CD8-positive, alpha-beta memory T cell (primary cell): ENCODE data around the gene CYP46A1. TPM values are rescaled to one million over a fixed set of nuclear protein-coding genes. Genes with fewer than 3 reads are reported as not detected.

Experiments used
- CTCF ChIA-PET: fragments of 350-600 bp; sonication (Branson Sonifier 250); formaldehyde crosslinking; loops from one replicate; lab custom pipeline; 2021; ENCODE audit warnings: antibody characterized with exemption; lab: Charles Lee
- POLR2A ChIA-PET: fragments of 350-600 bp; sonication (Branson Sonifier 250); formaldehyde crosslinking; loops from one replicate; lab custom pipeline; 2021; ENCODE audit warnings: antibody characterized with exemption; lab: Charles Lee
- DNase-seq, 5 donors: peaks; one replicate each; pipeline versions ENCODE4 v3.0.0 to v3.0.0-alpha.2; 2020 to 2022; ENCODE audit warnings: mixed read lengths in 1 of 5
- H3K27ac ChIP-seq: one replicate; pipeline ENCODE4 v1.7.0; 2013; ENCODE audit warnings: low read depth, mild to moderate bottlenecking, low read length, moderate library complexity
- H3K27me3 ChIP-seq: 2 replicates; pipeline ENCODE4 v1.7.0; 2013; ENCODE audit warnings: low read length, mild to moderate bottlenecking; ENCODE audit not compliant: insufficient read depth, poor library complexity, severe bottlenecking
- H3K36me3 ChIP-seq: 2 replicates; pipeline ENCODE4 v1.7.0; 2013; ENCODE audit warnings: mild to moderate bottlenecking, low read length, moderate library complexity; ENCODE audit not compliant: insufficient read depth
- H3K4me1 ChIP-seq: 2 replicates; pipeline ENCODE4 v1.7.0; 2013; ENCODE audit warnings: mild to moderate bottlenecking, low read length, moderate library complexity; ENCODE audit not compliant: insufficient read depth
- H3K4me3 ChIP-seq: 2 replicates; pipeline ENCODE4 v1.7.0; 2013; ENCODE audit warnings: mild to moderate bottlenecking, low read length
- H3K9me3 ChIP-seq: 2 replicates; pipeline ENCODE4 v1.7.0; 2013; ENCODE audit warnings: mild to moderate bottlenecking, low read length
- H3K27ac Mint-ChIP-seq, 8 donors: one replicate each; pipeline ENCODE4 v1.8.0; 2020 to 2021; ENCODE audit warnings: mixed read lengths in 8 of 8, mild to moderate bottlenecking in 6 of 8, inconsistent platforms in 3 of 8, moderate library complexity in 3 of 8
- H3K27me3 Mint-ChIP-seq, 2 donors: one replicate each; pipeline ENCODE4 v1.8.0; 2020 to 2021; ENCODE audit warnings: mixed read lengths in 2 of 2, mild to moderate bottlenecking in 1 of 2, moderate library complexity in 1 of 2
- H3K36me3 Mint-ChIP-seq, 3 donors: one replicate each; pipeline ENCODE4 v1.8.0; 2020 to 2021; ENCODE audit warnings: mixed read lengths in 3 of 3, inconsistent platforms in 1 of 3, mild to moderate bottlenecking in 1 of 3
- H3K4me1 Mint-ChIP-seq, 3 donors: one replicate each; pipeline ENCODE4 v1.8.0; 2020 to 2021; ENCODE audit warnings: mixed read lengths in 3 of 3, inconsistent platforms in 1 of 3, mild to moderate bottlenecking in 1 of 3
- H3K4me3 Mint-ChIP-seq, 7 donors: one replicate each; pipeline ENCODE4 v1.8.0; 2020 to 2021; ENCODE audit warnings: mixed read lengths in 7 of 7, mild to moderate bottlenecking in 6 of 7, moderate library complexity in 4 of 7, inconsistent platforms in 2 of 7
- H3K9me3 Mint-ChIP-seq, 5 donors: one replicate each; pipeline ENCODE4 v1.8.0; 2020 to 2022; ENCODE audit warnings: mixed read lengths in 5 of 5, mild to moderate bottlenecking in 3 of 5, moderate library complexity in 2 of 5, inconsistent platforms in 1 of 5
- polyA plus RNA-seq: library from polyadenylated mRNA; unstranded; fragments of 300-500 nt; fragmentation: Illumina TruSeq; gene quantifications from one replicate; pipeline ENCODE4 v1.2.3, GENCODE V29; 2021
- total RNA-seq, 2 experiments: library from RNA; stranded (reverse); gene quantifications; one replicate each; pipeline ENCODE4 v1.2.3, GENCODE V29; 2021

CYP46A1 gene
- total and polyA plus RNA-seq, 3 experiments from 2014 or later: 0.07 to 0.20 TPM; not detected in 1

DNA sequence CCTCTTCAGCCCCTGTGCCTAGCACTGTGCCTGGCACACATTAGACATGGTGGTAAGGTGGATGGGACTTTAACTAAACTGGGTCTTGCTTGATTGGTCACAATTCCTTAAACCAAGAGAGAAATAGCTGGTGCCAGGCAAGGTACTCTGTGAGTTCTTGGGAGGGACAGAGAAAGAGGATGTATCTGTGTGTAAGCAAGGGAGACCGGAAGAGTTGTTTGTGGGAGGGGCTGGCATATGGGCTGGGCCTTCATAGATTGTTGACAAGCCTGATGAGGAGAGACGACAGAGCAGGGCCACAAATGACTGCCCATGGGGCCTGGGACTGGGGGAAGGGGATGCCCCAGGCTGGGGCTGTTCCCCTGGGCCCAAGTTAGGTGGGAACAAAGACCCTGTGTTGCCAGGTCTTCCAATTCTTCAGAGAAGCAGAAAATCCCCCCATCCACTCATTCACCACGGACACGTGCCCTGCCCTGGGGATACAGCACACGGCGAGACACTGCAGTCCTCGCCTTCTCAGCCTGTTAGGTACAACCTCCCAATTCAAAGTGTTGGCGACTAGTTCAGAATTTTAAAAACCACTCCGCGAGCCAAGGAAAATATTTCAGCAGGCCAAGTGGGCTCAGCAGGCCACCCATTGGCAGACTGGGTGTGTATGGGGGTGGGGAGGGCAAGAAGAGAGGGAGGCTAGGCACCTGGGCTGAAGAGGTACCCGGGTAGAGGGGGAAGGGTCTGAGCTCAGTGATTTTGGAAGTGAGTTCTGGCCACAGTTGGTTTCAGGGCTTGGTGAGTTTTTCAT lies 11.4 kb upstream of the CYP46A1 start:
- ChIA-PET POLR2A (no interaction called here), CTCF (interaction anchor here (0.8 to 1.5 kb wide), 2 partner anchors 10 to 11 kb away, joined by 3 to 4 read pairs; partner anchors contain the start of gene CYP46A1)
- no peaks in the 10 kb centered on the region for H3K27me3 ChIP-seq
- peaks cover 18 to 35% (median 19%) of the 10 kb centered on the region in 3 donors for H3K4me1 Mint-ChIP-seq
- H3K4me3 Mint-ChIP-seq: peak overlapping the region in 3 of 7 donors; percentile 38 to 54 (median 46)
- H3K36me3 ChIP-seq: no peaks in the 10 kb centered on the region
- no peaks in the 10 kb centered on the region for H3K9me3 ChIP-seq
- peaks cover 0 to 5% (median 0%) of the 10 kb centered on the region in 3 donors for H3K36me3 Mint-ChIP-seq
- peak in 2 of 5 donors; percentile 22 to 47 for DNase-seq
- peaks cover 21% of the 10 kb centered on the region for H3K4me1 ChIP-seq
- H3K27ac Mint-ChIP-seq: peak overlapping the region in 6 of 8 donors; percentile 18 to 91 (median 74)
- H3K4me3 ChIP-seq: no peak overlapping the region
- peaks cover 8 to 12% of the 10 kb centered on the region in 2 donors for H3K27me3 Mint-ChIP-seq
- H3K9me3 Mint-ChIP-seq: peaks cover 0 to 2% (median 0%) of the 10 kb centered on the region in 5 donors
- no peak overlapping the region for H3K27ac ChIP-seq

GRCh38 chr14:99673305-99674063 lies 10.6 kb upstream of the CYP46A1 start:
- peak in 1 of 5 donors; percentile 26 for DNase-seq
- peak overlapping the region in 1 of 8 donors; percentile 75 for H3K27ac Mint-ChIP-seq
- H3K9me3 Mint-ChIP-seq: peaks cover 0 to 6% (median 4%) of the 10 kb centered on the region in 5 donors
- no peaks in the 10 kb centered on the region for H3K9me3 ChIP-seq
- H3K4me1 Mint-ChIP-seq: peaks cover 18 to 35% (median 19%) of the 10 kb centered on the region in 3 donors
- H3K27me3 ChIP-seq: no peaks in the 10 kb centered on the region
- peaks cover 21% of the 10 kb centered on the region for H3K4me1 ChIP-seq
- ChIA-PET POLR2A (no interaction called here), CTCF (interaction anchor here (0.8 to 1.5 kb wide), 3 partner anchors 9 to 11 kb away, joined by 3 to 4 read pairs (median 3); partner anchors contain the start of gene CYP46A1)
- H3K36me3 Mint-ChIP-seq: peaks cover 0 to 5% (median 0%) of the 10 kb centered on the region in 3 donors
- H3K4me3 ChIP-seq: no peak overlapping the region
- peaks cover 8 to 12% of the 10 kb centered on the region in 2 donors for H3K27me3 Mint-ChIP-seq
- H3K27ac ChIP-seq: no peak overlapping the region
- no peak overlapping the region for H3K4me3 Mint-ChIP-seq
- H3K36me3 ChIP-seq: no peaks in the 10 kb centered on the region

- H3K4me3 Mint-ChIP-seq: no peak overlapping the region
- peaks cover 18 to 35% (median 19%) of the 10 kb centered on the region in 3 donors for H3K4me1 Mint-ChIP-seq
- no peak overlapping the region for H3K27ac Mint-ChIP-seq
- H3K36me3 ChIP-seq: no peaks in the 10 kb centered on the region
- no peak overlapping the region for H3K4me3 ChIP-seq
- no peak overlapping the region for H3K27ac ChIP-seq
- ChIA-PET POLR2A (no interaction called here), CTCF (interaction anchor here (0.9 to 1.5 kb wide), 2 partner anchors 8 to 10 kb away, joined by 3 read pairs; partner anchors contain the start of gene CYP46A1)
- H3K9me3 ChIP-seq: no peaks in the 10 kb centered on the region
- no peaks in the 10 kb centered on the region for H3K27me3 ChIP-seq
- H3K9me3 Mint-ChIP-seq: peaks cover 0 to 11% (median 5%) of the 10 kb centered on the region in 5 donors
- peak in 1 of 5 donors; percentile 34 for DNase-seq
- peaks cover 0 to 5% (median 0%) of the 10 kb centered on the region in 3 donors for H3K36me3 Mint-ChIP-seq
- H3K27me3 Mint-ChIP-seq: peaks cover 4 to 12% of the 10 kb centered on the region in 2 donors
- H3K4me1 ChIP-seq: peaks cover 21% of the 10 kb centered on the region
Measured at GRCh38 chr14:99674064-99674650, 9.9 kb upstream of the CYP46A1 start.

DNA sequence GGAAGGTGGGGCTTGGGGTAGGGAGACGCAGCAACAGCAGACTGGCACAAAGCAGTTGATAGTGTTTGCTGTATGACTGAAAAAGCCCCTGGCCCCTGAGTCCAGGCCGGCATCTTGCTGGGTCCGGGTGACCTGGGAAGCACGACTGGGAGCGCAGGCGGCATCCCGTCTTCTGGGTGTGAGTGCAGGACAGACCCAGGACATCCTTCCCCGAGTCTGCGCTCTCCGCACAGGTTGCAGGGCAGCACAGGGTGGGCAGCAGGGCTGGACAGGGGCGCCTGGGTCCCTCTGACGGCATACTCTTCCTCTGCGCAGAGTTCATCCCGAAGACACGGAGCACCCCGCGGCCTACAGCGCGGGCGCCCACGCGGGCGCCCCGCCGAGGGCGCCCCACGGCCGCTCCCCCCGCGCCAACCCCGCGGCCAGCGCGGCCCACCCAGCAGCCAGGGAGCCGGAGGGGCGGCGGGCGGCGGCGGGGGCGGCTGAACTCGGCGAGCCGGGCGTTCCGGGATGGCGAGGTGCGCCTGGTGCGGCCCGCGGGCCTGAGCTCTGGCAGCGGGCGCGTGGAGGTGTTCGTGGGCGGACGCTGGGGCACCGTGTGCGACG lies 9.2 kb upstream of the CYP46A1 start:
- no peaks in the 10 kb centered on the region for H3K36me3 ChIP-seq
- peaks cover 4 to 12% of the 10 kb centered on the region in 2 donors for H3K27me3 Mint-ChIP-seq
- no peak overlapping the region for H3K4me3 Mint-ChIP-seq
- H3K9me3 Mint-ChIP-seq: peaks cover 0 to 12% (median 5%) of the 10 kb centered on the region in 5 donors
- H3K36me3 Mint-ChIP-seq: peaks cover 0 to 5% (median 0%) of the 10 kb centered on the region in 3 donors
- DNase-seq: peak in 1 of 5 donors; percentile 36
- H3K4me3 ChIP-seq: no peak overlapping the region
- H3K4me1 ChIP-seq: peaks cover 21% of the 10 kb centered on the region
- no peaks in the 10 kb centered on the region for H3K9me3 ChIP-seq
- peaks cover 18 to 35% (median 19%) of the 10 kb centered on the region in 3 donors for H3K4me1 Mint-ChIP-seq
- POLR2A ChIA-PET: no interaction called here
- no peak overlapping the region for H3K27ac ChIP-seq
- no peaks in the 10 kb centered on the region for H3K27me3 ChIP-seq
- no peak overlapping the region for H3K27ac Mint-ChIP-seq
- CTCF ChIA-PET: interaction anchor here (0.9 kb wide), 1 partner anchor 9 kb away, joined by 3 read pairs; the partner anchor contains the start of gene CYP46A1

- DNase-seq: peak in 1 of 5 donors; percentile 27
- POLR2A ChIA-PET: no interaction called here
Measured at GRCh38 chr14:99675382-99675835, 8.7 kb upstream of the CYP46A1 start.

DNA sequence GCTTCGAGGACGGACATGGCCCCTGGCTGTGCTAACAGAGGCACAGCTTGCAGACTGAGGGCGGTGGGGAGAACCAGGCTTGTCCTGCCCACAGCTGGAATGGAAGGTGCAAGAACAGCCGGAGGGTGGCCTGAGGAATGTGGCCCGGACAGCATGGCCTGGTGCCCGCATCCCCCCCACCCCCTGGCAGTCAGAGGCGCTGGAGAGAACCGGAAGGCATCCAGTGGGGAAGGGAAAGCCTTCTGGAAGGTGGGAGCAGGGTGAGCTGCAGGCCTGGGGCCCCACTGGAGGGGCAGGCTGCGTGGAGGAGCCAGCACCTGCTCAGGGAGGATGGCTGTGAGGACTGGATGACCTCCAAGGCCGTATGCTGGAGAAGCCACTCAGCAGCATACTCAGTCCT lies 8.1 kb upstream of the CYP46A1 start:
- ChIA-PET CTCF (no interaction called here), POLR2A (no interaction called here)
- no peak overlapping the region for H3K27ac ChIP-seq
- peaks cover 4 to 11% of the 10 kb centered on the region in 2 donors for H3K27me3 Mint-ChIP-seq
- H3K4me3 Mint-ChIP-seq: no peak overlapping the region
- H3K36me3 Mint-ChIP-seq: peaks cover 0 to 5% (median 0%) of the 10 kb centered on the region in 3 donors
- H3K36me3 ChIP-seq: no peaks in the 10 kb centered on the region
- H3K4me1 Mint-ChIP-seq: peaks cover 18 to 35% (median 19%) of the 10 kb centered on the region in 3 donors
- H3K9me3 Mint-ChIP-seq: peaks cover 0 to 12% (median 5%) of the 10 kb centered on the region in 5 donors
- peak overlapping the region in 1 of 8 donors; percentile 40 for H3K27ac Mint-ChIP-seq
- no peak overlapping the region for H3K4me3 ChIP-seq
- DNase-seq: no peak
- H3K9me3 ChIP-seq: no peaks in the 10 kb centered on the region
- H3K4me1 ChIP-seq: peaks cover 21% of the 10 kb centered on the region
- no peaks in the 10 kb centered on the region for H3K27me3 ChIP-seq

More at GRCh38 chr14:99675382-99675835, 8.7 kb upstream of the CYP46A1 start:
- Mint-ChIP-seq H3K27me3 (peaks cover 4 to 12% of the 10 kb centered on the region in 2 donors), H3K27ac (no peak overlapping the region), H3K36me3 (peaks cover 0 to 5% (median 0%) of the 10 kb centered on the region in 3 donors), H3K4me1 (peaks cover 18 to 35% (median 19%) of the 10 kb centered on the region in 3 donors), H3K4me3 (no peak overlapping the region), H3K9me3 (peaks cover 0 to 12% (median 5%) of the 10 kb centered on the region in 5 donors)
- Histone ChIP-seq H3K27me3 (no peaks in the 10 kb centered on the region), H3K36me3 (no peaks in the 10 kb centered on the region), H3K4me3 (no peak overlapping the region), H3K9me3 (no peaks in the 10 kb centered on the region), H3K4me1 (peaks cover 21% of the 10 kb centered on the region), H3K27ac (no peak overlapping the region)
- CTCF ChIA-PET: no interaction called here

DNA sequence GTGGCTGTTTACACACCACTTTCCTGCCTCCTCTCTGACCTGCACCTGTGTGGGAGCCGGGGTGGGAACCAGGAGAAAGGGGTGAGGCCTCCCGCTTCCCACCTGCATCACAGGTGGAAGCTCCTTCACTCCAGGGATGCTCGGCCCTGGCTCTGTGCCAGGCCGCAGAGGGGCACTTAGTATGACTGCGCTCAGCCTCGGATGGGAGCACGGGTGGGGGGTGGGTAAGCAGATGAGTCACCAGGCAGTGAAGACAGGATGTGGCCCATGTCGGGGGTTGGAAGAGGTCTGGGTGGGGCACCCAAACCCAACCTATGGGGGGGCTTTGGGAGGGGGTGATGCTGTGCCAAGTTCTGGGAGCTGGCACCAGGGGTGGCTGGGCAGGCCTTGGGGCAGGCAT lies 7.4 kb upstream of the CYP46A1 start:
- peaks cover 0 to 12% (median 5%) of the 10 kb centered on the region in 5 donors for H3K9me3 Mint-ChIP-seq
- peak in 1 of 5 donors; percentile 63 for DNase-seq
- Histone ChIP-seq H3K9me3 (no peaks in the 10 kb centered on the region), H3K27me3 (no peaks in the 10 kb centered on the region), H3K27ac (no peak overlapping the region), H3K4me3 (no peak overlapping the region), H3K36me3 (no peaks in the 10 kb centered on the region), H3K4me1 (peaks cover 21% of the 10 kb centered on the region)
- peak overlapping the region in 5 of 8 donors; percentile 23 to 85 (median 42) for H3K27ac Mint-ChIP-seq
- peak overlapping the region in 4 of 7 donors; percentile 28 to 70 (median 44) for H3K4me3 Mint-ChIP-seq
- ChIA-PET POLR2A (no interaction called here), CTCF (interaction anchor here (3.6 kb wide), 1 partner anchor 12 kb away, joined by 12 read pairs; no protein-coding TSS in a partner anchor)
- H3K27me3 Mint-ChIP-seq: peaks cover 4 to 10% of the 10 kb centered on the region in 2 donors
- H3K4me1 Mint-ChIP-seq: peaks cover 18 to 35% (median 19%) of the 10 kb centered on the region in 3 donors
- H3K36me3 Mint-ChIP-seq: peaks cover 0 to 5% (median 0%) of the 10 kb centered on the region in 3 donors
